Anterior cingulate cortex (tissue), 58 donors: ENCODE results near the gene SPG7.
A peak's percentile ranks its signal among the peaks of the same experiment; 100 is the strongest.

Experiments used
- DNase-seq, 58 donors: peaks; one replicate each; lab custom pipeline; 2025; lab: John Stamatoyannopoulos, UW

The SPG7 gene

DNA sequence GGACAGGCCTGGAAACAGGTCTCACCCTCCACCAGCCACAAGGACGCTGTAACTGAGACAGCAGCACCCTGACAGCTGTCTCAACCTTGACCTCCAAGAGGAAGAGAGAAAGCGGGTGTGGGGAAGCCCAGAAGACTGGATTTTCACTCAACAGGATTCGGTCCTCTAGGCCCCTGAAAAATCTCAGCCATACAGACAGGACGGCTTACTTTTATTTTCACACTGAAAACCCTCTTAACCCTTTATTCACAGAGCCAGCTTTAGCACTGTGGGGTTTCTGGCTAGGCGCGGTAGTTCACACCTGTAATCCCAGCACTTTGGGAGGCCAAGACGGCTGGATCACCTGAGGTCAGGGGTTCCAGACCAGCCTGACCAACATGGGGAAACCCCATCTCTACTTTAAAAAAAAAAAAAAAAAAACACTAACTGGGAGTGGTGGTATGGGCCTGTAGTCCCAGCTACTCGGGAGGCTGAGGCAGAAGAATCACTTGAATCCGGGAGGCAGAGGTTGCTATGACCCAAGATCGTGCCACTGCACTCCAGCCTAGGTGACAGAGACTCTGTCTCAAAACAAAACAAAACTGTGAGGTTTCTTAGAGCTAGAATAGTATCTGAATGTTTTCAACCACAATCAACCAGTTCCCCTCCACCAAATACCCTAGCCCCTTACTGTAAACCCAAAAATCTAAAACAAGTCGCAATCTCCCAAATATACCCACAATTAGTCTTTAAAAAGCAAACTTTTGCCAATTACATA lies 23.1 kb upstream of the SPG7 start:
- no peak for DNase-seq

DNA sequence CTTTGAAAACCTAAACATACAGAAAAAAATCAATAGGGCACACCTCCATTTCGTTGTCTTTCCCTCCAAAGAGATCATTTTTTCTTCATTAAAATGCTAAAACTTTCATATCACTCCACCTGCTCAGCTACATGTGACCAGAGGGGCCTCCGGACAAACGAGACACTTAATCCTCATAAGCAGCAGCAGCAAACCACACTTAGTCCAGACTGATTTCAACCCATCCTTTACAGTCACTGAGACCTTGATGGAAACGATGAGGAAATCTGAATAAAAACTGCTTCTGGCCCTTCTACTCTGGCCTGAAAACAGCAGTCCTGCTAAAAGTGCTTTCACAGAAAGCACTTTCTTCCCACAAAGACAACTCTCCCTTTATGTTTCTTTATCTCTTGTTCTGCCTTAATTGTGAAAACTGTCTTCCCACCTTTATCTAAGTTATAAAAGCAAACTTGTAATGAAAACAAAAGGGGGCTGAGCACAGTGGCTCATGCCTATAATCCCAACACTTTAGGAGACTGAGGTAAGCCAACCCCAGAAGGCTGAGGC lies 22.4 kb upstream of the SPG7 start:
- DNase-seq = no peak

DNA sequence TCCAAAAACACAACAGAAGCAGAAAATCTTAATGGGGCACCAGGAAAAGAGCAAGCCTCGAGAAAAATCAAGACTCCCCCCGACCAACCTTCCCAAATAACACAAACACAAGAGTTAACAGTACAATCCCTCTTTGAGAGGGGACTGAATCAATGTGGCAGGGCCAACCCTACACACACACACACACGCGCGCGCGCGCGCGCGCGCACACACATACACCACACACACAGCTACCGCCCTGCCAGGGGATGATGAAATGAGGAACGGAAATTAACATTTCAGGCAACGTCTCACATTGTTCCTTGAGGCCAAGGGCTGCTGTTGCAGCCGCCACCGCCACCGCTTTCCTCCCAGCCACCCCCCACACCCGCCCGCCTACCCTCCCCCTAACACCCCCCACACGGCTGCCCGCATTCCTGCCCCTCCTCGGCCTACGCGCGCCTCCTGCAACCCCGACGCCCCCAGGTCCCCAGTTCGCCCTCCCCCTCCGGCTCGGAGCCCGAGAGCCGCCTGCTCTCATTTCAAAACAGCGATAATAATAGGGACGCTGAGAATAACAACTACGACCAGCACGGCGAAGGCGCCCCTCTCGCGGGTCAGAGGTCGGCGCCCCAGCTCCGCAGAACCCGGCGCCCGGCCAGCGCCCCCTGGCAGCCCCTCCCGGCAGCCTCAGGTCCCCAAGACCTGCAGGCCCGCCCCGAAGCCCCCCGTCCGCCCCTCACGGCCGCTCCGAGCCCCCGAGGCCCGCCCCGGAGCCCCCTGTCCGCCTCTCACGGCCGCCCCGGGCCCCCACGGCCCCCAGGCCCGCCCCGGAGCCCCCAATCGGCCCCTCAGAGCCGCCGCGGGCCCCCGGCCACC lies 18.9 kb upstream of the SPG7 start:
- DNase-seq = peak in 57 of 58 donors; percentile 11 to 85 (median 59)

DNA sequence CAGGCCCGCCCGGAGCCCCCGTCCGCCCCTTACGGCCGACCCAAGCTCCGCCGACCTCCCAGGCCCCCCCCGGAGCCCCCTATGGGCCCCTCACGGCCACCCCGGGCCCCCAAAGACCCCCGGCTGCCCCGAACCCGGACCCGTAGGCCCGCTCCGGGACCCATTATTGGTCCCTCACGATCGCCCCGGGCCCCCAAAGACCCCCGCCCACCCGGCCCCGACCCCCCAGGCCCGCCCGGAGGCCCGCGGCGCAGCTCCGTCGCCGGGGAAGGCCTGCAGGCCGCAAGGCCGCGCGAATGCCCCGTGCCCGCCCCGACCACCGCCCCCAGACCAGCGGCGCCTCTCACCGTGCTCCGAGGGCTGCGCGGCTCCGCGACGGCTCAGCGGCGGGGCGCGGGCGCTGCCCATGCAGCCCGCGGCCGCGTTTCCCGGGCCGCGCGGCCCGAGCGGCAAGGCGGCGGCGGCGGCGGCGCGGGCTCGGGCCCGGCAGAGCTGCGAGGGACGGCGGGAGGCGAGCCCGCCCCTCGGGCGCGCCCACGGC lies 18.2 kb upstream of the SPG7 start:
- DNase-seq = peak in 1 of 58 donors; percentile 39

DNA sequence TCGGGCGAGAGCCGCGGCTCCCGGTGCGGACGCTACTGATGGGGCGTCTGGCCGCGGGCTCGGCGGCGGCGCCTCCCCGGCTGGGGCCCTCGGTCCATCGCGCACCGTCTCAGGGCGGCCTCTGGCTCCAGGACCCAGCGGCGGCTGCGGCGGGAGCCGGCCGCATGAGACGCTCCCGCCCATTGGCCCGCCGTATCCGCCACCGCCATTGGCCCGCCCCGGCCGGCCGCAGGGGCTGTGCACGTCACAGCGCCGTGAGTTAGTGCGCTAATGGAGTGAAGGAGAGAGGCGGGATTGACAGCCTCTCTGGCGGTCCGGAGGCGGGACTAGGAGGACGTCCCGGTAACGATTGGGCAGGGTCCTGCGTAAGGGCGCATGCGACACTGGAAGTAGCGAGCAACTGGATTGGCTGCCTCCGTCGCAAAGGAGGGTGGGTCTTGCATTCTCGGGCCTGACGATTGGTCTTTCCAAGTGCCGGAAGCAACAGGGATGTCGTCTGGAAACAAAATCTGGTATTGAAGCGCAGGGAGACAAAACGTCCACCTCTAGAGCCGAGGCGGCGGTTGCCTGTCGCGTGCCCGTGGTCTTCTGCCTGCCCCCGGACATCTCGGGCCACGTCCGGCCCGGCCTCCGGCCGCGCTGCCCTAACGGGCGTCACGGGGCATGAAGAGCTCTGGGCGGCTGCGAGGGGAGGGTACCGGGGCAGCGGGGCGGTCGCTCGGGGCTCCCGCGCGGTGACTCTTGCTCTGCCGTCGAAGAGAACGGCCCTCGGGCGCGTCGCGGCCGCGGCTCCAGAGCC lies 17.6 kb upstream of the SPG7 start, which contains the start of gene ANKRD11:
TSS of gene ANKRD11 (minus strand) at position 123 of the 799 bp plus-strand sequence. CDS start 173,542 bp downstream, outside the sequence.
- peak; percentile 81 to 100 (median 99) for DNase-seq

DNA sequence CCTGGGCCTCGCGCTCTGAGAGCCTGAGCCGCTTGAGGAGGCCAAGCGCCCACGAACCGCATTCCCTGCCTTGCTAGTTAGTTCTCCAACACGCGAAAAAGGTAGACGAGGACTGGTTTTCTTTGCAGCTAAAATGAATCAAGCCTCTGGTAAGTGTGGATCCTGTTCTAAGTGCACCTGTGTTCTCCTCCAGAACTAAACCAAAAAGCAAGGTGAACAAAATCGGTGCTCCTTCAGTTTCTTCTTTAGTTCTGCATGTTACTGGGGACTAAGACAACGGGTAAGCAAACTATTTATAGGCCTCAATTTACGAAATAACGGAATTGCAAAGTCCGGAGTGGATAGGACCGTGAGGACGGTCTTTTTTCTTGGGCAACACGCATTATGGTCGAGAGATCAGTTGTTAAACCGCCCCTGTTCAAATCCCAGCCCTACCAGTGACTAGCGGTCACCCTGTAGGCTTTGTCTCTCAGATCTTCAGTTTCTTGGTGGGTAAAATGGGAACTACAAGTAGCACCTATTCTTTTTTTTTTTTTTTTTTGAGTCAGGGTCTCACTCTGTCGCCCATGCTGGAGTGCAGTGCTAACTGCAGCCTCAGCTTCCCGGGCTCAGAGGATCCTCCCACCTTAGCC lies 16.8 kb upstream of the SPG7 start:
- no peak for DNase-seq

DNA sequence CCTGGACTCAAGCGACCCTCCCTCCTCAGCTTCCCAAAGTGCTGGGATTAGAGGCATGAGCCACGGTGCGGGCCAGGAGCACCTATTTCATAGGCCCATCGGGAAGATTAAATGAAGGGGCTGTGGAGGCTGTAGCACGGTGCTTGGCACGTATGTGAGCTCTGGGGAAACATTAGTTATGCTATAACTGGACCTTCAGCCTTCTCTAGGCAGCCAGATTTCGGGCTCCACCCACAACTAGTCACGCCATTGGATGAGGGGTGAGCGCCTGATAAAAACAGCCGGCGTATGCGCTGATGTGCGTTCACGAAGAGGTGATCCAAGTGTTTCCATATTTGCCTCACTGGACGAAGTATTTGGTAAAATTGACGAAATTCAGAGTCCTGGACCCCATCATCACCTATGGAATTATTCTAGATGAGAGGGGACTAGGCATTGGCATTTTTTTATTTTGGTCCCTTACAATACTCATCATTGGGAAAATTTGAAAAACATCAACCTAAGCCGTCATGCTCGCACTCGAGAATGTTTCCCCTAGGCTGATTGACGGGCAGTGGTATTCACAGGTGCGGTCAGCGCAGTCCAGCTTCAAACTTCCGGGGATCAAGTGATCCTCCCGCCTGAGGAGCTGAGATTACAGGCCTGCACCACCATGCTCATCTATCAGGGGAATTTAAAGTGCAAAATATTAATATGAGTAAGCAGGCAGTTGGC lies 16.1 kb upstream of the SPG7 start:
- DNase-seq = no peak

DNA sequence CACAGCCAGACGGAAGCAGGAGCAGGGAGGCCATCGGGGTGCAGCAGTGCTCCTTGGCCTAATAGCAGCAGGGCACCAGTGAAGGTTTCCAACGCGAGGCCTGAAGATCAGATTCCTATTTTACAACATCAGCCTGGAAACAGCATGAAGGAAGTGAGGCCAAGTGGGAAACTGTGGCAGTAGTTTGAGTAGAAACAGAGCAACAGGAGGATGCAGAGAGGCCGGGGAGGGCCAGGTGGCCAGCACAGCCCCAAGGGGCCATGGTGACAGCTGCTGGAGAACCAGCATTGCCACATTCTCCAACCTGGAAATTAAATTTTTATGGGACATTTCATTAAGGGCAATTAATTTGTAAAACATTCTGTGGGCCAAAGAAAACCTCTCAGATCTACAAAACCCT lies 14.4 kb upstream of the SPG7 start:
- no peak for DNase-seq

DNA sequence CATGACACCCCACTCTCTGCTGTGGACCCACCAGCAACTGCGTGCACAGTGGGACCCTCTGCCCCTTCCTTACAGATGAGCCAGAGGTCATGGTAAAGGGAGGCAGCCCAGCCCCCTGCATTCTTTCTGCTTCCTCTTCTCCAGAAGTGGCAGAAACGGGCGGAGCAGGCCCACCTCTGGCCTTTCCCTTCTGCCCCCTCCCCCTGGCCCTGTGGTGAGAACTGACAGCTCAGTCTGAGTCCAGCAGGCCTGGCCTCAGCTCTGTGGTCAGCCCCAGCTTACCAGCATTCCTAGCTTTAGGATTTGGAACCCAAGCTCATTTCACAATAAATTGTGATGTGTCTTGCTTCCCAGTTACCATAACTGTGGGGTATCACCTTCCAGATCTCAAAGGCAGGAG lies 13.1 kb upstream of the SPG7 start:
- DNase-seq = no peak

DNA sequence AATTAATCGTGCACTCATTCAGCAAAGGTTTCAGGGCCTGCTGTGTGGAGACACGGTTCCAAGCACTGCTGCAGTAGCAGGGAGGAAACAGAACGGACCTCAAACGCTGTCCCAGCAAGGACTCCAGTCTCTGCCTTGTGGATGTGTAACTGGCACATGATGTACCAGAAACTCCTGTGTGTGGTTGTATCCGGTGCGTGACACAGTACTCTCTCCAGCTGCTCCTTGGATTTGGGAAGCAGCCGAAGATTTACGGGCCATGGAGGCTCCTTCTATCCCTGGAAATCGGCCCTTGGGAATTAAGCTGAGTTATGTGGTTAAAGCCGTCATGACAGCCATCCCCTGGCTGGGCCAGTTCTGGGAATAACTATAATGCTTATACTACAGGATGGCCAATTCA lies 9.4 kb upstream of the SPG7 start:
- DNase-seq = no peak

DNA sequence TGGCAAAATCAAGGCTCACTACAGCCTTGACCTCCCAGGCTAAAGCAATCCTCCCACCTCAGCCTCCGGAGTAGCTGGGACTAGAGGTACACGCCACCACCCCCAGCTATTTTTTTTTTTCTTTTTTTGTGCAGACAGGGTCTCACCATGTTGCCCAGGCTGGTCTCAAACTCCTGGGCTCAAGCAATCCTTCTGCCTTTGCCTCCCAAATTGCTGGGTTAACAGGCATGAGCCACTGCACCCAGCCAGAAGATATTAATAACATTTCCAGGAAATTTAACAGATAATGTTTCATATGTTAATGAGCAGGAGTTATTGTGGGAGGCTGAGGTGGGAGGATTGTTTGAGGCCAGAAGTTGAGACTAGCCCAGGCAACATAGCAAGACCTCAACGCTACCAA lies 8.4 kb upstream of the SPG7 start:
- no peak for DNase-seq

DNA sequence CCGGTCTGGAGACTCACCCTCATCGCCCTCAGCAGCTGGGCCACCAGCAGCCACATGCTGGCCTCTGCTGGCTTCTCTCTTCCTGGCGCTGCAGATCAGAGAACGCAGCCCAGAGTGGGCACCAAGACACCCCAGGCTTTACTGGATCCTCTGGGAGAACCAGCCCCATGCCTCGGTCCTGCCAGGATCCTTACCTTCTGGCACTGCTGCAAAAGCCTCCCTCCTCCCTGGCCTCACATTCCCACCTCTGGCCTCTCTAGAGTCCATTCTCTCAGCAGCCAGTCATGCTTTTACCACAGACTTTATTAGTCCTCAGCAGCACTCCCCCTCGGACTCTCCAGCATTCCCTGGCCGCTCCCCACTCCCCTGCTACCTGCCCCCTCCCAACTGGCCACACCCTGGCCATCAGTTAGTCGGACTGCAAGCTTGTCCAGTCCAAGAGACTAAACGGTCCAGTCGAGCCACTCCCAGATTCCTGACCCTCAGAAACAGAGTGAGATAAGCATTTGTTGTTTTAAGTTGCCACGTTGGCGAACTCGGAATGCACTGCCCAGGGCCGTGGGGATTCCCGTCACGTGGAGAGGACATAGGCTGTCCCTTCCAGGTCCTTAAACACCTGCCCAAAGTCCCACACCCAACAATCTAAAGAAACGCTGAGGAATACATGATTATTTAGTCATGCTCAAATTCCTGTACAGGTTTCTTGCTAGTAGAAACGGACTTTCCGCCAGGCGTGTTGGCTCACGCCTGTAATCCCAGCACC lies 5.9 kb upstream of the SPG7 start:
- DNase-seq = no peak

DNA sequence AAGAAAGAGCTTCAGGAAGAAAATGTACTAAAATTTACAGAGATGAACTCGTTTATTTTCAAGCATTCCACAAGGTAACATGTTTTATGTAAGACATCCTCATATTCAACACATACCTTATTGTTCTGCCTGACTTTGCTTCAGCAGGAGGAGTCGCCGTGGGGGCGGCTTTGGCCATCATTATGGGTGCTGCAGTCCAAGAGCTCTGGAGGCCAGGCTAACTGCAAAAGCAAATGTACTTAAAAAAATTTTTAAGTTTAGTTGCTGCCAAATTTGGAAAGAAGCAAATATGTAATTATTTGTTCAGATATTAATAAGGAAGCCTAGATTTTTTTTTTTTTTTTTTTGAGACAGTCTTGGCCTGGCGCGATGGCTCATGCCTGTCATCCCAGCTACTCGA lies 4.1 kb upstream of the SPG7 start:
- DNase-seq = peak in 3 of 58 donors; percentile 6 to 33 (median 7)

DNA sequence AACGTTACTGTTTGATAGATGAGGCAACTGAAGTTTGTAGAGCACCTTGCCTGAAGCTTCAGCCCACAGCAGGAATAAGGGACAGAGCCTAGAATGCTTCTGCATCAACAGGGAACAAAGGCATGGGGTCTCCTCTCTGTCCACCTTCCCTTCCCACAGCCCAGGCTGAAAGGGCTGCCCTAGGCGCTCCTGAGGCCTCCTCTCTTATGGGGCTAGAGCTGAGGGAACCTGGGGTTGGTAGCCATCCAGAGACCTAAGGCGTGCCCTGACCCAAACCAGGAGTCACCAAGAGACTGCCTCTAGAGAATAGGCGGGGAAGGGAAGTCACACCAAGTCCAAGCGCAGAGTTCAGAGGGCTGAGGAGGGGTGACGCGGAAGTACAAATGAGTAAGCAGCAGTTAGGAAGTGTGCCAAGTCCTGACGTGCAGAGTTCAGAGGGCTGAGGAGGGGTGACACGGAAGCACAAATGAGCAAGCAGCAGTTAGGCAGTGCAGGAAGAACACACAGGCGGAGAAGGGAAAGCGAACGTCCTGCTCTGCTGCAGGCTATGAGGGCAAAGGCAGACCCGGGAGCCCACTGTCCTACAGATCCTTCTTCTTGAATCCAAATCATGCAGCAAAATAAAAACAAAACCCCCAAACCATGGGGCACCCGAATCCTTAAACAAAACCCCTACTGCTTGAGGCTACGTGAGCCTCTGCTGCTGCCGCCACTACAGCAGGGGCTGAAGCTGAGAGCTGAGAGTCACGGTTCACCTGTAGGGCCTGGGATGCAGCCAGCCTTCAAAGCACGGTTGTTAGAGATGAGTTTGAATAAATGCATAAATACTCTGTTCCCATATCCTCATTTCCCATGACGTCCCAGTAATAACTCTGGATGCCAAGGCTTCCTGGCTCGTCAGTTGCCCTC lies 2.7 kb upstream of the SPG7 start:
- DNase-seq = peak in 40 of 58 donors; percentile 3 to 56 (median 27)

DNA sequence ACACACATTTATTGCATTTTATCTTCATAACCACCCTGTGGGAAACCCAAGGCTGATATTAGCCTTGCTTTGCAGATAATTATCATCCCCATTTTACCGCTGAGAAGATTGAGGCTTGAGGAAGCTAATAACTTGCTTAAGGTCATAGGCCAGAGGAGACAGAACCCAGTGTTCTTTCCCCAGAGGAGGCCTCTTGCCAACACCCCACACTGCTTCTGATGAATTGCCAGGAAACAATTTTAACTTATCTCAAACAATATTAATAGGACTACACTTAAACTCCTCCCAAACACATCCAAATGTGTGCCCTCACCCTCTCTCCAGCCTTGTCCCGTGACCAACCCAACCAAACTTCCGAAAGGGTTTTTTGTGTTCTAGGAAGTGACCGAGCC lies 2.1 kb upstream of the SPG7 start:
- no peak for DNase-seq

DNA sequence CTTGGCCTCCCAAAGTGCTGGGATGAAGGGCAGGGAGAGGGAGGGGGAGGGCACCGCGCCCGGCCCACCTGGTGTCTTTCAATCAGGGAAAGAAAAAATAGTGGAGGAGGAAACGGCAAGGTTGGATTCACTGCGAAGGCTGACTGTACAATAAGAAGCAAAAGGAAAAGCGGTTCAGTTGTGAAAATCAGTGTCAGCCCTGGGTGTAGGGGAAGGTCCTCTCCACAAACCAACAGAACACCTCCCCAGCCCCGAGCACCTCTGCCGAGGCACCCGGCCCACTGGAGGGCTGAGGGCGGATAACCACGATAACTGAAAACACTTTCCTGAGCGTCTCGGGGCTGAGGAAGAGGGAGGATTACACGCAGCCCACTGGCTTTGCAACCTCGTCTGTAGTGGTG lies 1.4 kb upstream of the SPG7 start:
- no peak for DNase-seq

DNA sequence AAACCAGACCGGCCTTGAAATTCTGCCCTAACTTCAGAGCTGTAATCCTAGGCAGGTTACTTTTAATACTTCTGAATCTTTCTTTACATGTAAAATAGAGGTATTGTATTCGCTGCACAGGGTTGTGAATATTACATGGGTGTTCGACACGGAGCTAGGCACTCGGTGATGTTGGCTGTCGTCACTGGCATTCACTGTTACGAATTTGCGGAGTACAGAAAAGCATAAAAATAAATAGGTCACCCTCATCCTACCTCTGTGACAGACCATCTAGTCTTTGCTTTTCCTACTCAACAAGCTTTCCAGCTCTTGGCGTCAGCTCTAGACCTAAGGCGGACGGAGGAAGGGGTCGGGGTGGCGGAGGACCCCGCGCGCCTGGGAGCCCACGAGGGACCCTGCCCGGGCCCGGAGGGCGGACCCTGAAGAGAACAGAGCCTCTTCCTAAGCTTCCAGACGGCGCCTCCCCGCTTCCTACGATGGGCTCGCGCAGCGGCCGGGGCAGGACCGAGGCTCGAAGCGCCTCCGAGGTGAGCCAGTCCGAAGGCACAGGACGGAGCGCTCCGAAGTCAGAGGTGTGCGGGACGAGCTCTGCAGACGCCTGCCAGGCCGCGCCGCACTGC lies 879 bp upstream of the SPG7 start:
- peak in 3 of 58 donors; percentile 30 to 47 (median 41) for DNase-seq
